ENCODE data around the gene FOXP1. TPM values are rescaled to one million over a fixed set of nuclear protein-coding genes. Genes with fewer than 3 reads are reported as not detected.

Gene FOXP1
- total and polyA plus RNA-seq, 4 donors: 4.9 to 35.4 (median 32.0) TPM

- TF ChIP-seq RAD21 (IDR thresholded peaks at IDR 0.05) (no peak), HNF4G (IDR thresholded peaks at IDR 0.05) (no peak), FOXA1 (IDR thresholded peaks at IDR 0.05) (no peak), GABPA (IDR thresholded peaks at IDR 0.05 in 1 of 2, conservative IDR thresholded peaks at IDR 0.05 in 1 of 2) (no peak), MAX (IDR thresholded peaks at IDR 0.05) (no peak), TAF1 (conservative IDR thresholded peaks at IDR 0.05) (no peak), EGR1 (IDR thresholded peaks at IDR 0.05; ENCODE audit: low read depth in 2 of 2) (no peak), YY1 (IDR thresholded peaks at IDR 0.05) (no peak), JUND (IDR thresholded peaks at IDR 0.05) (no peak), FOXA2 (IDR thresholded peaks at IDR 0.05) (no peak), SP1 (IDR thresholded peaks at IDR 0.05) (no peak), ATF3 (IDR thresholded peaks at IDR 0.05) (no peak), REST (IDR thresholded peaks at IDR 0.05) (no peak)
- no peak overlapping the region for H3K4me3 ChIP-seq (ENCODE audit: low read depth in 1 of 3, low read length in 3 of 3)
- no peaks in the 10 kb centered on the region for H3K9me3 ChIP-seq (ENCODE audit: control insufficient read depth in 4 of 4, low read length in 3 of 4)
- no peak for DNase-seq (ENCODE audit: low spot score)
- no peaks in the 10 kb centered on the region for H3K27me3 ChIP-seq (ENCODE audit: control insufficient read depth in 4 of 4, insufficient read depth in 4 of 4, low read length in 3 of 4)
- H3K9ac ChIP-seq (ENCODE audit: low read depth in 1 of 2, low read length in 2 of 2): no peak overlapping the region
- H3K27ac ChIP-seq (ENCODE audit: low read depth in 1 of 2, low read length in 2 of 2): no peak overlapping the region
- 91% methylated on average over 9 of the region's 9 CpGs for WGBS
- peaks cover 0 to 4% (median 0%) of the 10 kb centered on the region in 4 donors for H3K4me1 ChIP-seq (ENCODE audit: control insufficient read depth in 4 of 4, insufficient read depth in 4 of 4, low read length in 3 of 4)
- peaks cover 0 to 9% (median 2%) of the 10 kb centered on the region in 4 donors for H3K36me3 ChIP-seq (ENCODE audit: control insufficient read depth in 4 of 4, insufficient read depth in 3 of 4, low read depth in 1 of 4, low read length in 3 of 4)
These were observed 94.6 kb downstream of the FOXP1 start for GRCh38 chr3:71488882-71489281.

- peaks cover 0 to 4% (median 0%) of the 10 kb centered on the region in 4 donors for H3K4me1 ChIP-seq (ENCODE audit: control insufficient read depth in 4 of 4, insufficient read depth in 4 of 4, low read length in 3 of 4)
- 96% methylated on average over 6 of the region's 6 CpGs for WGBS
These were observed 95.1 kb downstream of the FOXP1 start for GRCh38 chr3:71488391-71488809.

More at GRCh38 chr3:71488391-71488809, 95.1 kb downstream of the FOXP1 start:
- no peak overlapping the region for H3K27ac ChIP-seq (ENCODE audit: low read depth in 1 of 2, low read length in 2 of 2)
- H3K27me3 ChIP-seq (ENCODE audit: control insufficient read depth in 4 of 4, insufficient read depth in 4 of 4, low read length in 3 of 4): no peaks in the 10 kb centered on the region
- no peak overlapping the region for H3K4me3 ChIP-seq (ENCODE audit: low read depth in 1 of 3, low read length in 3 of 3)
- peaks cover 0 to 8% (median 2%) of the 10 kb centered on the region in 4 donors for H3K36me3 ChIP-seq (ENCODE audit: control insufficient read depth in 4 of 4, insufficient read depth in 3 of 4, low read depth in 1 of 4, low read length in 3 of 4)
- no peaks in the 10 kb centered on the region for H3K9me3 ChIP-seq (ENCODE audit: control insufficient read depth in 4 of 4, low read length in 3 of 4)
- TF ChIP-seq SP1 (IDR thresholded peaks at IDR 0.05): no peak
- no peak for TF ChIP-seq MAX (IDR thresholded peaks at IDR 0.05)
- no peak for TF ChIP-seq TAF1 (conservative IDR thresholded peaks at IDR 0.05)
- TF ChIP-seq JUND (IDR thresholded peaks at IDR 0.05): no peak
- no peak for TF ChIP-seq CTCF (IDR thresholded peaks at IDR 0.05; ENCODE audit: low read depth, low read length, missing input control)
- TF ChIP-seq NR2F2 (IDR thresholded peaks at IDR 0.05): no peak
- TF ChIP-seq ZBTB33 (IDR thresholded peaks at IDR 0.05): no peak
- no peak for TF ChIP-seq RXRA (IDR thresholded peaks at IDR 0.05)
- TF ChIP-seq EGR1 (IDR thresholded peaks at IDR 0.05; ENCODE audit: low read depth in 2 of 2): no peak
- TF ChIP-seq REST (IDR thresholded peaks at IDR 0.05): no peak
- no peak for TF ChIP-seq YY1 (IDR thresholded peaks at IDR 0.05)
- no peak for TF ChIP-seq HNF4G (IDR thresholded peaks at IDR 0.05)
- TF ChIP-seq HNF4A (conservative IDR thresholded peaks at IDR 0.05): no peak
- no peak for TF ChIP-seq FOXA1 (IDR thresholded peaks at IDR 0.05)
- TF ChIP-seq GABPA (IDR thresholded peaks at IDR 0.05 in 1 of 2, conservative IDR thresholded peaks at IDR 0.05 in 1 of 2): no peak
- no peak for TF ChIP-seq RAD21 (IDR thresholded peaks at IDR 0.05)
- TF ChIP-seq ATF3 (IDR thresholded peaks at IDR 0.05): no peak
- TF ChIP-seq FOXA2 (IDR thresholded peaks at IDR 0.05): no peak
- no peak overlapping the region for H3K9ac ChIP-seq (ENCODE audit: low read depth in 1 of 2, low read length in 2 of 2)
- DNase-seq (ENCODE audit: low spot score): no peak
